HepG2 (cell line): ENCODE results near the gene CHN2. TPM values are rescaled to one million over a fixed set of nuclear protein-coding genes. Genes with fewer than 3 reads are reported as not detected.

ENCODE experiments used
- ARID5B ChIP-seq: IDR thresholded peaks from 2 replicates; pipeline ENCODE4 v1.4.0; 2020; ENCODE audit warnings: mild to moderate bottlenecking, missing genetic modification reagents
- GFI1 ChIP-seq: sonication (generic); formaldehyde crosslinking; IDR thresholded peaks from 2 replicates; pipeline ENCODE4 v1.5.0; 2020; ENCODE audit warnings: missing genetic modification reagents, mild to moderate bottlenecking, borderline replicate concordance
- KAT8 ChIP-seq: IDR thresholded peaks from 2 replicates; pipeline ENCODE4 v1.6.1; 2016; ENCODE audit warnings: missing genetic modification reagents, missing compliant biosample characterization
- NR2C2 ChIP-seq: sonication (generic); formaldehyde crosslinking; IDR thresholded peaks from 2 replicates; pipeline ENCODE4 v1.4.0; 2020; ENCODE audit warnings: missing genetic modification reagents, mild to moderate bottlenecking, moderate library complexity, borderline replicate concordance
- RARA ChIP-seq: IDR thresholded peaks from 2 replicates; pipeline ENCODE4 v1.6.1; 2016; ENCODE audit warnings: missing genetic modification reagents, missing compliant biosample characterization
- SALL1 ChIP-seq: sonication (generic); formaldehyde crosslinking; IDR thresholded peaks from 2 replicates; pipeline ENCODE4 v1.8.0; 2022; ENCODE audit warnings: mild to moderate bottlenecking, missing genetic modification reagents
- SOX13 ChIP-seq, 3 experiments: fragments of 450-650 bp in 1 of 3; sonication (generic) in 1 of 3; formaldehyde crosslinking in 1 of 3; IDR thresholded peaks in 2 of 3; conservative IDR thresholded peaks in 1 of 3; 2 replicates each; pipeline versions ENCODE4 v1.5.0 to v1.6.1; 2016 to 2020; ENCODE audit warnings: antibody characterized with exemption in 1 of 3, mild to moderate bottlenecking in 1 of 3, missing compliant biosample characterization in 1 of 3, missing genetic modification reagents in 1 of 3, moderate library complexity in 1 of 3
- SOX5 ChIP-seq: IDR thresholded peaks from 2 replicates; pipeline ENCODE4 v1.6.1; 2016; ENCODE audit warnings: borderline replicate concordance
- THRA ChIP-seq: sonication (generic); formaldehyde crosslinking; IDR thresholded peaks from 2 replicates; pipeline ENCODE4 v1.4.0; 2020; ENCODE audit warnings: missing genetic modification reagents, borderline replicate concordance
- ZNF160 ChIP-seq: sonication (generic); formaldehyde crosslinking; IDR thresholded peaks from 2 replicates; pipeline ENCODE4 v1.8.0; 2022; ENCODE audit warnings: mild to moderate bottlenecking, inconsistent platforms, missing genetic modification reagents
- ZNF333 ChIP-seq: sonication (generic); formaldehyde crosslinking; IDR thresholded peaks from 2 replicates; pipeline ENCODE4 v1.4.0; 2020; ENCODE audit warnings: mild to moderate bottlenecking, missing genetic modification reagents, borderline replicate concordance
- ZNF670 ChIP-seq: sonication (generic); formaldehyde crosslinking; IDR thresholded peaks from 2 replicates; pipeline ENCODE4 v1.8.0; 2022; ENCODE audit warnings: mild to moderate bottlenecking, missing genetic modification reagents, borderline replicate concordance
- polyA plus RNA-seq, 8 experiments: library from polyadenylated mRNA; depleted of rRNA in 3 of 8; stranded (reverse) in 7 of 8; unstranded in 1 of 8; fragments of >200 nt; fragmentation: Illumina TruSeq in 4 of 8; extraction: Trizol in 4 of 8; gene quantifications; 2 replicates each; pipeline versions ENCODE4 v1.2.1 to v1.2.3, GENCODE V29; 2011 to 2016; ENCODE audit warnings: low read depth in 4 of 8, missing spikeins in 1 of 8, mixed read lengths in 1 of 8; ENCODE audit not compliant: insufficient read depth in 1 of 8
- total RNA-seq, 5 experiments: library from RNA; depleted of rRNA; stranded (reverse); fragments of >200 nt; fragmentation: Illumina TruSeq; extraction: Trizol; gene quantifications; 2 replicates each; pipeline ENCODE4 v1.2.3, GENCODE V29; 2016; ENCODE audit warnings: low read depth in 1 of 5
- TF ChIP-seq, protein P1 (sequence below): sonication (generic); formaldehyde crosslinking; IDR thresholded peaks from 2 replicates; pipeline ENCODE4 v1.8.0; 2022; ENCODE audit warnings: missing genetic modification reagents, mild to moderate bottlenecking, inconsistent platforms, borderline replicate concordance
- TF ChIP-seq, protein P2 (sequence below): sonication (generic); formaldehyde crosslinking; IDR thresholded peaks from 2 replicates; pipeline ENCODE4 v1.4.0; 2020; ENCODE audit warnings: missing genetic modification reagents
- TF ChIP-seq, protein P3 (sequence below): sonication (generic); formaldehyde crosslinking; IDR thresholded peaks from 2 replicates; pipeline ENCODE4 v1.4.0; 2020; ENCODE audit warnings: missing genetic modification reagents

Gene CHN2
- total and polyA plus RNA-seq, 2 of the 13 experiments (the other 11 are each of a cell fraction or from before 2014, with no cell fraction given) = 23.5 to 30.5 TPM

GRCh38 chr7:29270594-29271318 lies 76.2 kb downstream of the CHN2 start (continued):
- TF ChIP-seq THRA (CRISPR knock-in tag) = 0 out of 2 replicates have a peak, but pooled peaks have one; percentile 15
- no peak for TF ChIP-seq ZNF333 (CRISPR knock-in tag)
- peak; percentile 41; the same call in 1 of the 2 replicates for TF ChIP-seq GFI1 (CRISPR knock-in tag)
- TF ChIP-seq NR2C2 = 0 out of 2 replicates have a peak, but pooled peaks have one; percentile 18
- no peak for TF ChIP-seq SOX13 (IDR thresholded peaks at IDR 0.05)
- peak in 1 of 2 experiments; percentile 51; a peak in 2 of 4 replicates for TF ChIP-seq SOX13 (CRISPR knock-in tag; conservative IDR thresholded peaks at IDR 0.05 in 1 of 2, IDR thresholded peaks at IDR 0.05 in 1 of 2)
- TF ChIP-seq KAT8 (CRISPR knock-in tag) = peak; percentile 33; the same call in 1 of the 2 replicates
- peak; percentile 55 for TF ChIP-seq SALL1 (CRISPR knock-in tag)
- peak; percentile 62; the same call in 1 of the 2 replicates for TF ChIP-seq SOX5 (CRISPR knock-in tag)
- TF ChIP-seq, protein P1, sequence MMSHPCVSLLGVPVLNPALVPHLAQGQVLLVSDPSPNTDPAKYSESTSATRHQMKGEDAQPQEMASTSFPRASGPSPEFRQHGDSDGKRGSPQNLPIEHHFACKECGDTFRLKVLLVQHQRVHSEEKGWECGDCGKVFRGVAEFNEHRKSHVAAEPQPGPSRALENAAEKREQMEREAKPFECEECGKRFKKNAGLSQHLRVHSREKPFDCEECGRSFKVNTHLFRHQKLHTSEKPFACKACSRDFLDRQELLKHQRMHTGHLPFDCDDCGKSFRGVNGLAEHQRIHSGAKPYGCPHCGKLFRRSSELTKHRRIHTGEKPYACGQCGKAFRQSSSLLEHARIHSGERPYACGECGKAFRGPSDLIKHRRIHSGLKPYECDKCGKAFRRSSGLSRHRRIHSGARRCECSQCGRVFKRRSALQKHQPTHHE (CRISPR knock-in tag) = no peak
- TF ChIP-seq ZNF670 = no peak
- 0 out of 2 replicates have a peak, but pooled peaks have one; percentile 22 for TF ChIP-seq ZNF160 (CRISPR knock-in tag)
- TF ChIP-seq, protein P2, sequence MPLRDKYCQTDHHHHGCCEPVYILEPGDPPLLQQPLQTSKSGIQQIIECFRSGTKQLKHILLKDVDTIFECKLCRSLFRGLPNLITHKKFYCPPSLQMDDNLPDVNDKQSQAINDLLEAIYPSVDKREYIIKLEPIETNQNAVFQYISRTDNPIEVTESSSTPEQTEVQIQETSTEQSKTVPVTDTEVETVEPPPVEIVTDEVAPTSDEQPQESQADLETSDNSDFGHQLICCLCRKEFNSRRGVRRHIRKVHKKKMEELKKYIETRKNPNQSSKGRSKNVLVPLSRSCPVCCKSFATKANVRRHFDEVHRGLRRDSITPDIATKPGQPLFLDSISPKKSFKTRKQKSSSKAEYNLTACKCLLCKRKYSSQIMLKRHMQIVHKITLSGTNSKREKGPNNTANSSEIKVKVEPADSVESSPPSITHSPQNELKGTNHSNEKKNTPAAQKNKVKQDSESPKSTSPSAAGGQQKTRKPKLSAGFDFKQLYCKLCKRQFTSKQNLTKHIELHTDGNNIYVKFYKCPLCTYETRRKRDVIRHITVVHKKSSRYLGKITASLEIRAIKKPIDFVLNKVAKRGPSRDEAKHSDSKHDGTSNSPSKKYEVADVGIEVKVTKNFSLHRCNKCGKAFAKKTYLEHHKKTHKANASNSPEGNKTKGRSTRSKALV (CRISPR knock-in tag) = no peak
- TF ChIP-seq, protein P3, sequence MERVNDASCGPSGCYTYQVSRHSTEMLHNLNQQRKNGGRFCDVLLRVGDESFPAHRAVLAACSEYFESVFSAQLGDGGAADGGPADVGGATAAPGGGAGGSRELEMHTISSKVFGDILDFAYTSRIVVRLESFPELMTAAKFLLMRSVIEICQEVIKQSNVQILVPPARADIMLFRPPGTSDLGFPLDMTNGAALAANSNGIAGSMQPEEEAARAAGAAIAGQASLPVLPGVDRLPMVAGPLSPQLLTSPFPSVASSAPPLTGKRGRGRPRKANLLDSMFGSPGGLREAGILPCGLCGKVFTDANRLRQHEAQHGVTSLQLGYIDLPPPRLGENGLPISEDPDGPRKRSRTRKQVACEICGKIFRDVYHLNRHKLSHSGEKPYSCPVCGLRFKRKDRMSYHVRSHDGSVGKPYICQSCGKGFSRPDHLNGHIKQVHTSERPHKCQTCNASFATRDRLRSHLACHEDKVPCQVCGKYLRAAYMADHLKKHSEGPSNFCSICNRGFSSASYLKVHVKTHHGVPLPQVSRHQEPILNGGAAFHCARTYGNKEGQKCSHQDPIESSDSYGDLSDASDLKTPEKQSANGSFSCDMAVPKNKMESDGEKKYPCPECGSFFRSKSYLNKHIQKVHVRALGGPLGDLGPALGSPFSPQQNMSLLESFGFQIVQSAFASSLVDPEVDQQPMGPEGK (CRISPR knock-in tag) = 0 out of 2 replicates have a peak, but pooled peaks have one; percentile 37
- TF ChIP-seq ARID5B = peak; percentile 39
- peak; percentile 75 for TF ChIP-seq RARA
